HT1080 (cell line): ENCODE measurements around the gene ALDH1L1. TPM values are rescaled to one million over a fixed set of nuclear protein-coding genes. Genes with fewer than 3 reads are reported as not detected.

Source experiments
- DNase-seq: peaks from one replicate; pipeline ENCODE4 v3.0.0-alpha.2; 2015; ENCODE audit warnings: low read depth
- total RNA-seq: library from RNA; depleted of rRNA; stranded (reverse); fragments of >200 nt; shearing (Covaris generic); gene quantifications from 2 replicates; pipeline ENCODE4 v1.2.3, GENCODE V29; 2014

ALDH1L1 gene
- total RNA-seq, 1 experiment from 2014 or later, result 14.5 TPM

- DNase-seq, result peak; percentile 48
Observed at GRCh38 chr3:126134219-126134975, 46.0 kb downstream of the ALDH1L1 start.

GRCh38 chr3:126133606-126134005, 46.8 kb downstream of the ALDH1L1 start:
- DNase-seq, result no peak

- DNase-seq, result peak; percentile 27
Observed at GRCh38 chr3:126132751-126133511, 47.5 kb downstream of the ALDH1L1 start.

GRCh38 chr3:126131881-126132750, 48.3 kb downstream of the ALDH1L1 start:
- no peak for DNase-seq

GRCh38 chr3:126130981-126131745, 49.2 kb downstream of the ALDH1L1 start:
- DNase-seq, result no peak

GRCh38 chr3:126130081-126130855, 50.1 kb downstream of the ALDH1L1 start:
- DNase-seq, result no peak

- DNase-seq, result peak; percentile 23
Observed at GRCh38 chr3:126129398-126129891, 50.9 kb downstream of the ALDH1L1 start.

GRCh38 chr3:126128504-126129397, 51.6 kb downstream of the ALDH1L1 start:
- DNase-seq, result no peak

GRCh38 chr3:126127904-126128303, 52.5 kb downstream of the ALDH1L1 start:
- no peak for DNase-seq

GRCh38 chr3:126127452-126127851, 52.9 kb downstream of the ALDH1L1 start:
- DNase-seq, result no peak

- no peak for DNase-seq
Observed at GRCh38 chr3:126126811-126127431, 53.5 kb downstream of the ALDH1L1 start.

GRCh38 chr3:126126286-126126685, 54.1 kb downstream of the ALDH1L1 start:
- DNase-seq, result no peak

- no peak for DNase-seq
Observed at GRCh38 chr3:126125781-126126251, 54.6 kb downstream of the ALDH1L1 start.

- DNase-seq, result no peak
Observed at GRCh38 chr3:126125341-126125740, 55.0 kb downstream of the ALDH1L1 start.

GRCh38 chr3:126124896-126125295, 55.5 kb downstream of the ALDH1L1 start:
- no peak for DNase-seq

- DNase-seq, result no peak
Observed at GRCh38 chr3:126124148-126124868, 56.1 kb downstream of the ALDH1L1 start.

GRCh38 chr3:126121632-126122031, 58.8 kb downstream of the ALDH1L1 start:
- DNase-seq, result no peak

- DNase-seq, result no peak
Observed at GRCh38 chr3:126121074-126121473, 59.3 kb downstream of the ALDH1L1 start.
